K562 (cell line): ENCODE results near the gene DZIP1. TPM values are rescaled to one million over a fixed set of nuclear protein-coding genes. Genes with fewer than 3 reads are reported as not detected.

Source experiments
- ATAC-seq: fragments of 200-7000 bp; cut with Tn5 transposase; 3 replicates; pipeline ENCODE4 v1.9.1; 2020; ENCODE audit warnings: moderate library complexity
- BruUV-seq: library from RNA; stranded (reverse); fragments of 400-500 nt; replicated peaks from 2 replicates; lab custom pipeline; 2021; lab: Mats Ljungman, UMichigan
- CTCF ChIA-PET: fragments of 300-600 bp; formaldehyde crosslinking; extraction: SDS; loops from one replicate; lab custom pipeline; 2021; ENCODE audit warnings: low intra/inter-chr PET ratio; lab: Yijun Ruan, JAX
- POLR2A ChIA-PET: fragments of 300-600, 350-650 bp; sonication (Branson Sonifier 250); formaldehyde crosslinking; extraction: SDS; loops from one replicate; lab custom pipeline; 2021; ENCODE audit warnings: antibody characterized with exemption, inconsistent platforms; lab: Yijun Ruan, JAX
- DNase-seq, 4 experiments: peaks; one replicate each; pipeline versions ENCODE4 v3.0.0 to v3.0.0-alpha.2; 2011 to 2018; ENCODE audit warnings: low spot score in 3 of 4, mixed read lengths in 3 of 4; ENCODE audit errors: extremely low read depth in 1 of 4
- FAIRE-seq: peaks from 2 replicates; lab custom pipeline; 2011; peaks lifted over from hg19 to GRCh38; lab: Jason Lieb, UNC
- H2AFZ ChIP-seq: 2 replicates; pipeline ENCODE4 v1.6.0; 2011; ENCODE audit warnings: low read depth, low read length, control low read depth, inconsistent platforms
- H3K27ac ChIP-seq: fragments of 200-600 bp; 3 replicates; pipeline ENCODE4 v1.8.0; 2011; ENCODE audit warnings: low read depth, mild to moderate bottlenecking, control low read depth, inconsistent platforms, low read length, moderate library complexity, mixed read lengths; ENCODE audit errors: extremely low read depth
- H3K27me3 ChIP-seq, 2 experiments: fragments of 300-600 bp in 1 of 2; 2 replicates in 1 of 2; 3 replicates in 1 of 2; pipeline versions ENCODE4 v1.6.0 to v1.8.0; 2011; ENCODE audit warnings: inconsistent platforms in 2 of 2, low read length in 2 of 2, mild to moderate bottlenecking in 1 of 2, mixed read lengths in 1 of 2, moderate library complexity in 1 of 2; ENCODE audit not compliant: control insufficient read depth in 2 of 2, insufficient read depth in 2 of 2
- H3K36me3 ChIP-seq: fragments of 300-600 bp; 3 replicates; pipeline ENCODE4 v1.8.0; 2011; ENCODE audit warnings: mild to moderate bottlenecking, low read length, inconsistent platforms; ENCODE audit not compliant: control insufficient read depth, insufficient read depth
- H3K4me1 ChIP-seq, 2 experiments: fragments of 200-600 bp in 1 of 2; replicated peaks in 1 of 2; 2 replicates in 1 of 2; 3 replicates in 1 of 2; pipeline versions ENCODE4 v1.5.1 to v1.8.0; 2011; ENCODE audit warnings: inconsistent platforms in 2 of 2, low read length in 2 of 2, mild to moderate bottlenecking in 1 of 2, mixed read lengths in 1 of 2, moderate library complexity in 1 of 2; ENCODE audit not compliant: control insufficient read depth in 2 of 2, insufficient read depth in 2 of 2
- H3K4me2 ChIP-seq: 2 replicates; pipeline ENCODE4 v1.6.1; 2011; ENCODE audit warnings: low read length, control low read depth, inconsistent platforms, mixed read lengths; ENCODE audit not compliant: insufficient read depth
- H3K4me3 ChIP-seq: fragments of 200-600 bp; sonication (generic), shearing (Covaris generic); 2 replicates; pipeline ENCODE4 v1.5.1; 2016; ENCODE audit warnings: control low read depth, inconsistent platforms
- H3K79me2 ChIP-seq: fragments of 200-600 bp; 3 replicates; pipeline ENCODE4 v1.8.0; 2011; ENCODE audit warnings: low read length, inconsistent platforms; ENCODE audit not compliant: control insufficient read depth, insufficient read depth
- H3K9ac ChIP-seq, 2 experiments: 2 replicates each; pipeline versions ENCODE4 v1.6.0 to v1.6.1; 2011; ENCODE audit warnings: low read depth in 2 of 2, low read length in 2 of 2, control low read depth in 1 of 2, inconsistent platforms in 1 of 2, mild to moderate bottlenecking in 1 of 2, mixed read lengths in 1 of 2; ENCODE audit not compliant: insufficient read depth in 1 of 2
- H3K9me1 ChIP-seq: one replicate; pipeline ENCODE4 v1.6.0; 2011; ENCODE audit warnings: inconsistent platforms, mild to moderate bottlenecking, low read length, moderate library complexity; ENCODE audit not compliant: control insufficient read depth, insufficient read depth
- H3K9me3 ChIP-seq: replicated peaks from 2 replicates; pipeline ENCODE4 v1.5.1; 2011; ENCODE audit warnings: low read depth, low read length, inconsistent platforms; ENCODE audit not compliant: control insufficient read depth, insufficient read depth
- H4K20me1 ChIP-seq: replicated peaks from 2 replicates; pipeline ENCODE4 v1.6.1; 2011; ENCODE audit warnings: low read length, inconsistent platforms, mixed read lengths; ENCODE audit not compliant: control insufficient read depth, insufficient read depth
- ADNP ChIP-seq: fragments of 200-800 bp; sonication (Bioruptor generic); IDR thresholded peaks from 2 replicates; pipeline ENCODE4 v1.6.1; 2016; ENCODE audit warnings: missing genetic modification characterization, missing compliant biosample characterization
- BRCA1 ChIP-seq, 2 experiments: fragments of 450-650 bp in 1 of 2; sonication (generic) in 1 of 2; formaldehyde crosslinking in 1 of 2; IDR thresholded peaks; 2 replicates each; pipeline versions ENCODE4 v1.5.0 to v1.6.1; 2017 to 2020; ENCODE audit warnings: mild to moderate bottlenecking in 1 of 2, missing genetic modification reagents in 1 of 2
- CBX1 ChIP-seq: sonication (generic); IDR thresholded peaks from 2 replicates; pipeline ENCODE4 v1.6.1; 2016; ENCODE audit warnings: antibody characterized with exemption, low read depth, mild to moderate bottlenecking
- CHCHD3 ChIP-seq: fragments of 250-450 bp; sonication (Bioruptor Pico); IDR thresholded peaks from 2 replicates; pipeline ENCODE4 v2.1.2; 2022; ENCODE audit warnings: mild to moderate bottlenecking
- HDAC2 ChIP-seq: fragments of 450-650 bp; IDR thresholded peaks from 2 replicates; pipeline ENCODE4 v1.6.1; 2016; ENCODE audit warnings: mild to moderate bottlenecking
- NCOR1 ChIP-seq: fragments of 450-650 bp; IDR thresholded peaks from 2 replicates; pipeline ENCODE4 v1.6.1; 2016; ENCODE audit warnings: mild to moderate bottlenecking, moderate library complexity
- RFX7 ChIP-seq: fragments of 250-450 bp; sonication (Bioruptor Pico); IDR thresholded peaks from 2 replicates; pipeline ENCODE4 v1.5.1; 2021; ENCODE audit warnings: mild to moderate bottlenecking
- XRCC3 ChIP-seq: fragments of 450-650 bp; IDR thresholded peaks from 2 replicates; pipeline ENCODE4 v1.6.1; 2017; ENCODE audit warnings: mild to moderate bottlenecking, moderate library complexity
- YBX1 ChIP-seq: fragments of 450-650 bp; IDR thresholded peaks from 2 replicates; pipeline ENCODE4 v1.7.1; 2016; ENCODE audit warnings: mild to moderate bottlenecking
- ZNF232 ChIP-seq: sonication (generic); formaldehyde crosslinking; IDR thresholded peaks from 2 replicates; pipeline ENCODE4 v1.8.0; 2022; ENCODE audit warnings: mild to moderate bottlenecking, missing genetic modification reagents
- ZNF778 ChIP-seq: fragments of 450-650 bp; formaldehyde crosslinking; IDR thresholded peaks from 2 replicates; pipeline ENCODE4 v1.4.0; 2020; ENCODE audit warnings: mild to moderate bottlenecking, moderate library complexity
- WGBS: fragments of 100-300 bp; shearing (Covaris generic); methylation state at CpG from one replicate; pipeline ENCODE4 v1.1.6; 2016; ENCODE audit warnings: low coverage, mixed read lengths; ENCODE audit not compliant: insufficient coverage; ENCODE audit errors: missing lambda C conversion rate; 5-methylcytosine and 5-hydroxymethylcytosine counted together
- in situ Hi-C: fragments of 300-500 bp; cut with MboI; formaldehyde crosslinking; loops from 4 replicates; pipeline ENCODE4 v1.15.0; 2018; ENCODE audit warnings: inconsistent platforms, mixed read lengths
- intact Hi-C: fragments of 100-400 bp; cut with micrococcal nuclease; formaldehyde crosslinking; loops from 2 replicates; pipeline ENCODE4 v1.14.2; 2022
- polyA plus RNA-seq, 8 experiments: library from polyadenylated mRNA; depleted of rRNA in 4 of 8; stranded (reverse) in 5 of 8; unstranded in 3 of 8; fragments of >200 nt; fragmentation: Nextera tagmentation in 2 of 8; fragmentation: Illumina TruSeq in 1 of 8; extraction: Ambion mirVana in 2 of 8; extraction: Trizol in 1 of 8; gene quantifications; 2 replicates each; pipeline versions ENCODE4 v1.2.1 to v1.2.3, GENCODE V29; 2011 to 2014; ENCODE audit warnings: inconsistent platforms in 1 of 8, missing spikeins in 1 of 8
- total RNA-seq, 7 experiments: library from RNA; depleted of rRNA in 6 of 7; stranded (reverse); fragments of >200 nt in 6 of 7; fragmentation: Illumina TruSeq in 2 of 7; extraction: Trizol in 2 of 7; gene quantifications; 2 replicates each; pipeline versions ENCODE4 v1.2.1 to v1.2.3, GENCODE V29; 2011 to 2021; ENCODE audit warnings: low replicate concordance in 1 of 7
- TF ChIP-seq, protein P1 (sequence below), 2 experiments: fragments of 450-650 bp; IDR thresholded peaks; 2 replicates each; pipeline ENCODE4 v1.6.1; 2016

DZIP1 gene
- total and polyA plus RNA-seq, 9 of the 15 experiments (the other 6 are each of a cell fraction or from before 2014, with no cell fraction given), result 0.07 TPM; not detected in 8

GRCh38 chr13:95652244-95652764 is 7.8 kb upstream of the DZIP1 start:
- H3K27me3 ChIP-seq, result peaks cover 0 to 6% of the 10 kb centered on the region in 2 experiments; a peak in 2 of 5 replicates
- POLR2A ChIA-PET, result interaction anchor here (1.0 kb wide), 1 partner anchor 11 kb away, joined by 3 read pairs; no protein-coding TSS in a partner anchor
- ATAC-seq (no peak), DNase-seq (no peak), FAIRE-seq (no peak)
- H3K79me2 ChIP-seq, result no peaks in the 10 kb centered on the region
- intact Hi-C loops (no loop called here), in situ Hi-C loops (no loop called here)
- no peak overlapping the region for H3K4me2 ChIP-seq
- no peaks in the 10 kb centered on the region for H3K9me3 ChIP-seq
- no peaks in the 10 kb centered on the region for H3K36me3 ChIP-seq
- CTCF ChIA-PET, result no interaction called here
- no peak overlapping the region for H3K4me3 ChIP-seq
- TF ChIP-seq CBX1 (no peak), ZNF778 (CRISPR knock-in tag) (no peak), HDAC2 (no peak), RFX7 (CRISPR knock-in tag) (no peak), ADNP (tag) (no peak), BRCA1 (IDR thresholded peaks at IDR 0.05) (no peak), BRCA1 (CRISPR knock-in tag; IDR thresholded peaks at IDR 0.05) (no peak)
- no peaks in the 10 kb centered on the region for H3K9me1 ChIP-seq
- H4K20me1 ChIP-seq, result no peaks in the 10 kb centered on the region
- peaks cover 0 to 5% of the 10 kb centered on the region in 2 experiments; a peak in 1 of 5 replicates for H3K4me1 ChIP-seq
- BruUV-seq, result no TSS peak
- H3K27ac ChIP-seq, result no peak overlapping the region
- no peak overlapping the region for H3K9ac ChIP-seq
- no peak overlapping the region for H2AFZ ChIP-seq
- WGBS, result 0% methylated on average over 1 of the region's 1 CpG

DNA sequence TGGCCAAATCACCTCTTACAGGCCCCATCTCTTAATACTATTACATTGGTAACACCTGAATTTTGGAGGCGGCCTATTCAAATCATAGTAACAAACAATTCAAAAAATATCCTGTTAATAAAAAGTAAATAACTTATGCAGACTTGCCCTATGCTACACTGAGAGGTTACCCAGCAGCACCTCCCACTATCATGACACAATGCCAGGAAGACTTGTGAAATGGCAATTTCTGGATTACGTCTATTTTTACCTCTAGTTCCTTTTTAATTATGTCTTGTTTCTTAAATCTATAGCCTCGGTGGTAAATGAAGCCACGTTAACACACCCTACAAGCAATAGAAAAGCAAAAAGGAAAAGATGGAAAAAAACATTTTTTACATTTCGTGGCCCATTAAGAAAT is 6.2 kb upstream of the DZIP1 start:
- no peak overlapping the region for H2AFZ ChIP-seq
- no peak overlapping the region for H3K9ac ChIP-seq
- ATAC-seq (no peak), FAIRE-seq (no peak), DNase-seq (no peak)
- no peak overlapping the region for H3K4me2 ChIP-seq
- in situ Hi-C loops (no loop called here), intact Hi-C loops (no loop called here)
- WGBS, result 0% methylated on average over 5 of the region's 5 CpGs
- H3K79me2 ChIP-seq, result no peaks in the 10 kb centered on the region
- TF ChIP-seq CHCHD3 (CRISPR knock-in tag) (no peak), XRCC3 (no peak), ZNF232 (CRISPR knock-in tag) (no peak), NCOR1 (no peak), YBX1 (no peak)
- TF ChIP-seq, protein P1, sequence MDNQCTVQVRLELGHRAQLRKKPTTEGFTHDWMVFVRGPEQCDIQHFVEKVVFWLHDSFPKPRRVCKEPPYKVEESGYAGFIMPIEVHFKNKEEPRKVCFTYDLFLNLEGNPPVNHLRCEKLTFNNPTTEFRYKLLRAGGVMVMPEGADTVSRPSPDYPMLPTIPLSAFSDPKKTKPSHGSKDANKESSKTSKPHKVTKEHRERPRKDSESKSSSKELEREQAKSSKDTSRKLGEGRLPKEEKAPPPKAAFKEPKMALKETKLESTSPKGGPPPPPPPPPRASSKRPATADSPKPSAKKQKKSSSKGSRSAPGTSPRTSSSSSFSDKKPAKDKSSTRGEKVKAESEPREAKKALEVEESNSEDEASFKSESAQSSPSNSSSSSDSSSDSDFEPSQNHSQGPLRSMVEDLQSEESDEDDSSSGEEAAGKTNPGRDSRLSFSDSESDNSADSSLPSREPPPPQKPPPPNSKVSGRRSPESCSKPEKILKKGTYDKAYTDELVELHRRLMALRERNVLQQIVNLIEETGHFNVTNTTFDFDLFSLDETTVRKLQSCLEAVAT (IDR thresholded peaks at IDR 0.05), result no peak
- POLR2A ChIA-PET, result no interaction called here
- BruUV-seq, result no TSS peak
- H4K20me1 ChIP-seq, result no peaks in the 10 kb centered on the region
- no peak overlapping the region for H3K27ac ChIP-seq
- no peaks in the 10 kb centered on the region for H3K9me1 ChIP-seq
- no peaks in the 10 kb centered on the region for H3K4me1 ChIP-seq
- H3K36me3 ChIP-seq, result no peaks in the 10 kb centered on the region
- peaks cover 0 to 6% of the 10 kb centered on the region in 2 experiments; a peak in 2 of 5 replicates for H3K27me3 ChIP-seq
- H3K4me3 ChIP-seq, result no peak overlapping the region
- CTCF ChIA-PET, result no interaction called here
- no peaks in the 10 kb centered on the region for H3K9me3 ChIP-seq
